Measurements from ENCODE around the gene LPCAT1. TPM values are rescaled to one million over a fixed set of nuclear protein-coding genes. Genes with fewer than 3 reads are reported as not detected.
"Not testable (repeated sequence)": the region's sequence is repeated elsewhere in the genome, so short reads cannot be mapped to it uniquely, and the experiment has no call there.

Gene LPCAT1
- total and polyA plus RNA-seq, 10 of the 15 experiments (the other 5 are each of a cell fraction or from before 2014, with no cell fraction given), result 2.3 to 109 (median 72.7) TPM

GRCh38 chr5:1459435-1459834, 64.3 kb downstream of the LPCAT1 start:
- DNase-seq (ENCODE audit: low read depth, low spot score); ATAC-seq; H3K4me3 ChIP-seq; CTCF ChIA-PET; H4K20me1 ChIP-seq (ENCODE audit: control insufficient read depth, insufficient read depth); H3K27me3 ChIP-seq (replicated peaks in 1 of 2; ENCODE audit: control insufficient read depth in 2 of 2, insufficient read depth in 2 of 2, low read length in 1 of 2); H3K79me2 ChIP-seq (ENCODE audit: control insufficient read depth, insufficient read depth, low read length); H3K4me1 ChIP-seq (ENCODE audit: control insufficient read depth, insufficient read depth, low read length); RAD21 ChIA-PET (ENCODE audit: unreplicated experiment); H3K4me2 ChIP-seq (ENCODE audit: control insufficient read depth, insufficient read depth); SMC1A ChIA-PET (ENCODE audit: uncharacterized antibody, unreplicated experiment); H3K27ac ChIP-seq (ENCODE audit: control insufficient read depth, insufficient read depth); FAIRE-seq; POLR2A ChIA-PET; intact Hi-C loops (cut with micrococcal nuclease; ENCODE audit: unreplicated experiment); BruUV-seq (replicated peaks); in situ Hi-C loops (cut with MboI); H3K9ac ChIP-seq (ENCODE audit: control insufficient read depth, insufficient read depth, low read length); H2AFZ ChIP-seq (ENCODE audit: control insufficient read depth, low read depth, low read length): not testable (repeated sequence)
- TF ChIP-seq POLR2A (IDR thresholded peaks at IDR 0.05; ENCODE audit: low read depth, low read length) (0 out of 2 replicates have a peak, but pooled peaks have one; percentile 22), POLR2AphosphoS2 (IDR thresholded peaks at IDR 0.05; ENCODE audit: low read depth, low read length) (0 out of 2 replicates have a peak, but pooled peaks have one; percentile 21), TCF3 (IDR thresholded peaks at IDR 0.05; ENCODE audit: borderline replicate concordance, insufficient read depth, low read depth, low read length) (0 out of 2 replicates have a peak, but pooled peaks have one; percentile 44), BCL3 (IDR thresholded peaks at IDR 0.05; ENCODE audit: borderline replicate concordance, insufficient read depth, low read depth, low read length, poor library complexity, severe bottlenecking) (peak; percentile 48)
- Histone ChIP-seq H3K36me3 (ENCODE audit: control insufficient read depth in 2 of 2, insufficient read depth in 2 of 2, low read length in 1 of 2) (peaks cover 17 to 24% of the 10 kb centered on the region in 2 experiments), H3K9me3 (replicated peaks; ENCODE audit: control insufficient read depth, insufficient read depth, low read length) (peaks cover 16% of the 10 kb centered on the region)
- WGBS (ENCODE audit: insufficient coverage, insufficient replicate concordance, low lambda C conversion rate, missing lambda C conversion rate), result 83% methylated on average over 2 of the region's 2 CpGs

- FAIRE-seq; H3K27me3 ChIP-seq (replicated peaks in 1 of 2; ENCODE audit: control insufficient read depth in 2 of 2, insufficient read depth in 2 of 2, low read length in 1 of 2); H2AFZ ChIP-seq (ENCODE audit: control insufficient read depth, low read depth, low read length); intact Hi-C loops (cut with micrococcal nuclease; ENCODE audit: unreplicated experiment); H4K20me1 ChIP-seq (ENCODE audit: control insufficient read depth, insufficient read depth); CTCF ChIA-PET; H3K36me3 ChIP-seq (ENCODE audit: control insufficient read depth in 2 of 2, insufficient read depth in 2 of 2, low read length in 1 of 2); H3K27ac ChIP-seq (ENCODE audit: control insufficient read depth, insufficient read depth); DNase-seq (ENCODE audit: low read depth, low spot score); H3K9ac ChIP-seq (ENCODE audit: control insufficient read depth, insufficient read depth, low read length); BruUV-seq (replicated peaks); H3K79me2 ChIP-seq (ENCODE audit: control insufficient read depth, insufficient read depth, low read length); ATAC-seq; RAD21 ChIA-PET (ENCODE audit: unreplicated experiment); H3K4me2 ChIP-seq (ENCODE audit: control insufficient read depth, insufficient read depth); POLR2A ChIA-PET; in situ Hi-C loops (cut with MboI); H3K4me1 ChIP-seq (ENCODE audit: control insufficient read depth, insufficient read depth, low read length); H3K4me3 ChIP-seq: not testable (repeated sequence)
- SMC1A ChIA-PET (ENCODE audit: uncharacterized antibody, unreplicated experiment), result interaction anchor here (0.7 to 0.8 kb wide), 2 partner anchors 24 to 1164 kb away, joined by 3 read pairs; no protein-coding TSS in a partner anchor
- peaks cover 16% of the 10 kb centered on the region for H3K9me3 ChIP-seq (replicated peaks; ENCODE audit: control insufficient read depth, insufficient read depth, low read length)
- WGBS (ENCODE audit: insufficient coverage, insufficient replicate concordance, low lambda C conversion rate, missing lambda C conversion rate), result 93% methylated on average over 9 of the region's 20 CpGs
- TF ChIP-seq CBX5 (IDR thresholded peaks at IDR 0.05; ENCODE audit: low read depth), result peak; percentile 49; the same call in 1 of the 2 replicates
These were observed 67.5 kb downstream of the LPCAT1 start for GRCh38 chr5:1456110-1456881.
